Peyer's patch (tissue), 4 donors: Measurements from ENCODE around the gene TSPAN16. TPM values are rescaled to one million over a fixed set of nuclear protein-coding genes. Genes with fewer than 3 reads are reported as not detected.
A peak's percentile ranks its signal among the peaks of the same experiment; 100 is the strongest.

Experiments used
- DNase-seq, 3 donors: peaks; one replicate each; pipeline ENCODE4 v3.0.0-alpha.2; 2017 to 2019
- H3K27ac ChIP-seq, 4 donors: fragments of 200-600 bp; sonication (generic); one replicate each; pipeline ENCODE4 v1.5.1; 2016 to 2019
- H3K27me3 ChIP-seq, 2 donors: fragments of 200-600 bp; sonication (generic); one replicate each; pipeline ENCODE4 v1.5.1; 2019
- H3K36me3 ChIP-seq, 3 donors: fragments of 200-600 bp; sonication (generic); one replicate each; pipeline ENCODE4 v1.5.1; 2016 to 2019
- H3K4me1 ChIP-seq, 4 donors: fragments of 200-600 bp; sonication (generic); one replicate each; pipeline ENCODE4 v1.5.1; 2016 to 2019
- H3K4me3 ChIP-seq, 4 donors: fragments of 200-600 bp; sonication (generic); 1 replicate in 3 of 4; 2 replicates in 1 of 4; pipeline ENCODE4 v1.5.1; 2016 to 2019; ENCODE audit warnings: mild to moderate bottlenecking in 1 of 4
- H3K9me3 ChIP-seq, 4 donors: fragments of 200-600 bp; sonication (generic); one replicate each; pipeline ENCODE4 v1.5.1; 2016 to 2019; ENCODE audit warnings: mild to moderate bottlenecking in 1 of 4
- CTCF ChIP-seq, 6 experiments: fragments of 450-650 bp in 4 of 6; fragments of 200-600 bp in 2 of 6; sonication (generic) in 1 of 6; IDR thresholded peaks; one replicate each; pipeline ENCODE4 v1.5.1; 2017 to 2019; ENCODE audit warnings: antibody characterized with exemption in 6 of 6, mild to moderate bottlenecking in 3 of 6, moderate library complexity in 1 of 6
- POLR2A ChIP-seq, 2 donors: fragments of 450-650 bp; IDR thresholded peaks; one replicate each; pipeline ENCODE4 v1.5.1; 2017; ENCODE audit warnings: antibody characterized with exemption in 2 of 2, mild to moderate bottlenecking in 2 of 2, moderate library complexity in 2 of 2
- total RNA-seq, 4 donors: library from RNA; depleted of rRNA; stranded (reverse); fragments of >200 nt; gene quantifications; one replicate each; pipeline ENCODE4 v1.1.0, GENCODE V29; 2016

Gene TSPAN16
- total RNA-seq, 4 donors from 2014 or later = not detected

DNA sequence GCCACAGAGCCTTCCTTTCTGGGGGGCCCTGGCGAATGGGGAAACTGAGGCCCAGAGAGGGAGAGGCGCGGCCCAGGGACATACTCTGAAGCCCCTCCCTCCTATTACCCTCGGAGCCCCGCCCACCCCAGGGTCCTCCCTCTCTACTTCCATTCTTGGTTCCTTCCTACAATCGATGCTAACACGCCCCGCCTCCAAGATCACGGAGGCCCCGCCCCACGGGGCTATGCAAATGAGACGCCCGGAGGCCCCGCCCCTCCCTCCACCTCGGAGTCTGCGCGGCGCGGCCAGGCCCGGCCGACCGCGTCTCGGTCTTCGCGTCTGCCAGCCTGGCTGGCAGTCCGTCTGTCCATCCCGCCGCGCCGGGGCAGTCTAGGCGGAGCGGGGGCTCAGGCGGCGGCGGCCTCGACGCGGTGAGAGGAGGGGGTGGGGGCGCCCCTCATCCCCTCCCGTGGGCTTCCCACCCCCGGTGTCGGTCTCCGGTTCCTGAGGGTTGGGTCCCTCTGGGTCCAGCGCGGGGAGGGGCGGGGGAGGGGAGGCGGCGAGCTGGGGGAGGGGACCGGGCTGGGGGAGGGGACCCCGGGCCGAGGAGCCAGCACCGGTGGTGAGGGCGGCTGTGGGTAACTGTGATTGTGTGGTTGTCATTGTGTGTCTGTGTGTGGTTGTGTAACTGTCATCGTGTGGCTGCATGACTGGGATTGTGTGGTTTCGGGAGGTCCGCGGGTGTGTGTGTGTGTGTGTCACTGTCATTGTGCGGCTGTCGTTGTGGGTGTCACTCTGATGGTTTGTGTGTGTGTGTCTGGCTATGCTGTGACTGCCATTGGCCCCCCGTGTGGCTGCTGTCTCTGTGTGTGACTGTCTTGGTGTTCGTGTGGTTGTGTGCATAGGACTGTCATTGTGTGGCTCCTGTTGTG lies 59.5 kb downstream of the TSPAN16 start, which contains the start of gene PLPPR2:
TSS of gene PLPPR2 (plus strand) at position 273 of the 914 bp plus-strand sequence. CDS start 2,242 bp downstream, outside the sequence.
- Histone ChIP-seq H3K4me3 (peak within 1 kb of the TSS; percentile 38 to 54 (median 52)), H3K9me3 (no peaks in the 10 kb centered on the region), H3K27me3 (no peaks in the 10 kb centered on the region), H3K27ac (peak within 1 kb of the TSS in 3 of 4 donors; percentile 5 to 50 (median 46)), H3K36me3 (no peaks in the 10 kb centered on the region), H3K4me1 (peaks cover 0 to 10% (median 3%) of the 10 kb centered on the region in 4 donors)
- peak; percentile 81 to 94 (median 89) for DNase-seq
- TF ChIP-seq CTCF (IDR thresholded peaks at IDR 0.05) (no peak), POLR2A (IDR thresholded peaks at IDR 0.05) (peak in 1 of 2 donors; percentile 21)

GRCh38 chr19:11356074-11356397 lies 60.1 kb downstream of the TSPAN16 start:
- TF ChIP-seq POLR2A (IDR thresholded peaks at IDR 0.05) (no peak), CTCF (IDR thresholded peaks at IDR 0.05) (no peak)
- no peaks in the 10 kb centered on the region for H3K36me3 ChIP-seq
- no peaks in the 10 kb centered on the region for H3K27me3 ChIP-seq
- peaks cover 0 to 10% (median 3%) of the 10 kb centered on the region in 4 donors for H3K4me1 ChIP-seq
- no peak for DNase-seq
- H3K9me3 ChIP-seq = no peaks in the 10 kb centered on the region
- no peak overlapping the region for H3K27ac ChIP-seq
- H3K4me3 ChIP-seq = peak overlapping the region; percentile 38 to 54 (median 52)

GRCh38 chr19:11356676-11357550 lies 61.0 kb downstream of the TSPAN16 start:
- Histone ChIP-seq H3K4me3 (no peak overlapping the region), H3K4me1 (peaks cover 0 to 14% (median 3%) of the 10 kb centered on the region in 4 donors), H3K27ac (no peak overlapping the region), H3K27me3 (no peaks in the 10 kb centered on the region), H3K36me3 (no peaks in the 10 kb centered on the region), H3K9me3 (no peaks in the 10 kb centered on the region)
- TF ChIP-seq CTCF (IDR thresholded peaks at IDR 0.05) (no peak), POLR2A (IDR thresholded peaks at IDR 0.05) (no peak)
- DNase-seq = no peak

DNA sequence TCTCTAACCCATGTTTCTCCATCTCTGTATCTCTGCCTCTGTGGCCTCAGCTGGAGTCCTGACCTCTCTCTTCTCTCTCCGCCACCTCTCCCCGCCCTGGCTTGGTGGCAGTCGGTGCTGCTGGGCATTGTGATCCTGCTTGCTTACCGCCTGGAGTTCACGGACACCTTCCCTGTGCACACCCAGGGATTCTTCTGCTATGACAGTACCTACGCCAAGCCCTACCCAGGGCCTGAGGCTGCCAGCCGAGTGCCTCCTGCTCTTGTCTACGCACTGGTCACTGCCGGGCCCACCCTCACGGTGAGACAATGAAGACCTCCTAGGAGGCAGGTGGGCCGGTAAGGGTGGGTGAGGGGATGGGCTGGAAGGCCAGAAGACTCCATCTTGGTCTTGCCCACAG lies 63.5 kb downstream of the TSPAN16 start:
- no peaks in the 10 kb centered on the region for H3K27me3 ChIP-seq
- TF ChIP-seq CTCF (IDR thresholded peaks at IDR 0.05) = no peak
- TF ChIP-seq POLR2A (IDR thresholded peaks at IDR 0.05) = no peak
- DNase-seq = no peak
- H3K36me3 ChIP-seq = no peaks in the 10 kb centered on the region
- H3K4me3 ChIP-seq = no peak overlapping the region
- no peak overlapping the region for H3K27ac ChIP-seq
- no peaks in the 10 kb centered on the region for H3K9me3 ChIP-seq
- peaks cover 0 to 15% (median 3%) of the 10 kb centered on the region in 4 donors for H3K4me1 ChIP-seq

DNA sequence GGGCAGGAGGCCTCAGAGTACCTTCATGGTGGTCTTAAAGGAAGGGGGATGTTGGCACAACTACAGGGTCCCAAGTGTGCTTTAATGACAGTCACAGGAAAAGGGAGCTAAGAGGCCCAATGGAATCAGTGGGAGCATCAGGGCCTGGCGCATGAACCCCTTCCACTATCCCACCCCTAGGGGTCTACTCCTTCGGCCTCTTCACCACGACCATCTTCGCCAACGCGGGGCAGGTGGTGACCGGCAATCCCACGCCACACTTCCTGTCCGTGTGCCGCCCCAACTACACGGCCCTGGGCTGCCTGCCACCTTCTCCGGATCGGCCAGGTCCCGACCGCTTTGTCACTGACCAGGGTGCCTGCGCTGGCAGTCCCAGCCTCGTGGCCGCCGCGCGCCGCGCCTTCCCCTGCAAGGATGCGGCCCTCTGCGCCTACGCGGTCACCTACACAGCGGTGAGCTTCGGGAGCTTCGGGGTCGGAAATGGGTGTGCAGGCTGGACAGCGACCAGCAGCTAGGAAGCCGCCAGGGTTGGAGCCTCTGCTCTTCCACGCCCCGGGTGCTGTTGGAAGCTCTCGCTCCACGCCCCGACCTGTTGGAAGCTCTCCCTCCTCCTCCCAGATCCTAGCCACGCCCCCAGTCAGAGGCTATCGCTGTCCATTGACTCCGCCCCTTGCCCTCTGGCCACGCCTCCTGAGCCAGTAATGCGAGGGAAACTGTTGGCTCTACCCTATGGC lies 65.2 kb downstream of the TSPAN16 start:
- H3K9me3 ChIP-seq = no peaks in the 10 kb centered on the region
- TF ChIP-seq CTCF (IDR thresholded peaks at IDR 0.05) = no peak
- no peak for TF ChIP-seq POLR2A (IDR thresholded peaks at IDR 0.05)
- H3K27ac ChIP-seq = no peak overlapping the region
- peak in 2 of 3 donors; percentile 89 for DNase-seq
- peaks cover 0 to 5% (median 0%) of the 10 kb centered on the region in 4 donors for H3K4me1 ChIP-seq
- no peaks in the 10 kb centered on the region for H3K27me3 ChIP-seq
- H3K4me3 ChIP-seq = peak overlapping the region in 2 of 4 donors; percentile 21 to 38
- H3K36me3 ChIP-seq = no peaks in the 10 kb centered on the region
